ENCODE results near the gene PRICKLE2.

DNA sequence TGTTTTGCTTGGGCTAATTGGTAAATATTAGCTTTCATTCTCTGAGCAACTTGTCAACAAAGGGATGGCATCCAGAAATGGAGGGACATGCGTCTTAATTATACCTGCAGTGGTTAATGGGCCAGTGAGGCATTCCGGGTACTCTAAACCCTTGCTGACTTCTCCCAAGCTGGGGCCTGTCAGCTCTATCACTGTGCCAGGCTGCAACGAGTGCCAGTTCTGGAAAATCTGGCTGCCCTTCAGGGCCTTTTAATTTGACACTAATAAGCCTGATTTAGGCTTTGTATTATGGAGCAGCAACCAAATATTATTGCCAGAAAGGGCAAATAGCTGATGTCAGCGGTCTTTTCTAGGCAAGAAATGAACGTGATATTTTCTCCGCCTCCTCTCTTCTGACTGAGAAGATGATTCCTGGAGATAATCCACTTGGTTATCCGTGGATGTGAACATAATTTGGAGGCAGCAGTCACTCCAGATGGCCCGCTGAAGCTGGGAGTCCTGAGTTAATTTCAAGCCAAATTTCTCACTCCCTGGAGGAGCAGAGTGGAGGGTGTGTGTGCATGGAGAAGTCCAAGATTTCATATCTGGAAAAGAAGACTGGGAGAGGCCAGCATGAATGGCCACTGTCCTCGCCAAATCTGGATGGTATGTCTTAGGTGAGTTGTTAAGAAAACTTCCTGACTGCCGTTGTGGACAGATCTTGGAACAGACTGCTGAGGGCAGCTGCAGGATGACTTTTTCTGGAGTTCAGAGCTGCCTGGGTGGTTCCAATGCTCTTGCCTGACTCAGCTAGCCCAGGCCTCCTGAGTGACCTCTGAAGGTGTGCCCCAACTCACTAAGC lies 157.5 kb downstream of the PRICKLE2 start:
- no peak for TF ChIP-seq CTCF (IDR thresholded peaks at IDR 0.05)
- no peak for TF ChIP-seq POLR2A (IDR thresholded peaks at IDR 0.05)

All from right lobe of liver (tissue), 4 donors.